Right hindlimb (tissue), 1 donor: Measurements from ENCODE around the gene CEL.
"Not testable (repeated sequence)": the region's sequence is repeated elsewhere in the genome, so short reads cannot be mapped to it uniquely, and the experiment has no call there.

Source experiments
- DNase-seq: peaks from one replicate; pipeline ENCODE4 v3.0.0-alpha.2; 2018

CEL gene

GRCh38 chr9:133065070-133065388, 3.2 kb downstream of the CEL start:
- no peak for DNase-seq

GRCh38 chr9:133066181-133066983, 4.6 kb downstream of the CEL start:
- DNase-seq: no peak

DNA sequence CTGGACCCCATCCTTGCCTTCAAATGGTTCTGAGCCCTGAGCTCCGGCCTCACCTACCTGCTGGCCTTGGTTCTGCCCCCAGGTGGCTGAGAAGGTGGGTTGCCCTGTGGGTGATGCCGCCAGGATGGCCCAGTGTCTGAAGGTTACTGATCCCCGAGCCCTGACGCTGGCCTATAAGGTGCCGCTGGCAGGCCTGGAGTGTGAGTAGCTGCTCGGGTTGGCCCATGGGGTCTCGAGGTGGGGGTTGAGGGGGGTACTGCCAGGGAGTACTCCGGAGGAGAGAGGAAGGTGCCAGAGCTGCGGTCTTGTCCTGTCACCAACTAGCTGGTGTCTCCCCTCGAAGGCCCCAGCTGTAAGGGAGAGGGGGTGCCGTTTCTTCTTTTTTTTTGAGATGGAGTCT, 5.2 kb downstream of the CEL start:
- no peak for DNase-seq

DNA sequence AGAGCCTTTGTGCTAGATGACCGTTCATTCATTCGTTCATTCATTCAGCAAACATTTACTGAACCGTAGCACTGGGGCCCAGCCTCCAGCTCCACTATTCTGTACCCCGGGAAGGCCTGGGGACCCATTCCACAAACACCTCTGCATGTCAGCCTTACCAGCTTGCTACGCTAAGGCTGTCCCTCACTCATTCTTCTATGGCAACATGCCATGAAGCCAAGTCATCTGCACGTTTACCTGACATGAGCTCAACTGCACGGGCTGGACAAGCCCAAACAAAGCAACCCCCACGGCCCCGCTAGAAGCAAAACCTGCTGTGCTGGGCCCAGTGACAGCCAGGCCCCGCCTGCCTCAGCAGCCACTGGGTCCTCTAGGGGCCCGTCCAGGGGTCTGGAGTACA, 6.0 kb downstream of the CEL start:
- DNase-seq: no peak

- DNase-seq: not testable (repeated sequence)
Observed at GRCh38 chr9:133068431-133068830, 6.7 kb downstream of the CEL start.

DNA sequence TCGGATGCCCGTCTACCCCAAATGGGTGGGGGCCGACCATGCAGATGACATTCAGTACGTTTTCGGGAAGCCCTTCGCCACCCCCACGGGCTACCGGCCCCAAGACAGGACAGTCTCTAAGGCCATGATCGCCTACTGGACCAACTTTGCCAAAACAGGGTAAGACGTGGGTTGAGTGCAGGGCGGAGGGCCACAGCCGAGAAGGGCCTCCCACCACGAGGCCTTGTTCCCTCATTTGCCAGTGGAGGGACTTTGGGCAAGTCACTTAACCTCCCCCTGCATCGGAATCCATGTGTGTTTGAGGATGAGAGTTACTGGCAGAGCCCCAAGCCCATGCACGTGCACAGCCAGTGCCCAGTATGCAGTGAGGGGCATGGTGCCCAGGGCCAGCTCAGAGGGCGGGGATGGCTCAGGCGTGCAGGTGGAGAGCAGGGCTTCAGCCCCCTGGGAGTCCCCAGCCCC, 8.8 kb downstream of the CEL start:
- not testable (repeated sequence) for DNase-seq

GRCh38 chr9:133070985-133071384, 9.2 kb downstream of the CEL start:
- DNase-seq: not testable (repeated sequence)

DNA sequence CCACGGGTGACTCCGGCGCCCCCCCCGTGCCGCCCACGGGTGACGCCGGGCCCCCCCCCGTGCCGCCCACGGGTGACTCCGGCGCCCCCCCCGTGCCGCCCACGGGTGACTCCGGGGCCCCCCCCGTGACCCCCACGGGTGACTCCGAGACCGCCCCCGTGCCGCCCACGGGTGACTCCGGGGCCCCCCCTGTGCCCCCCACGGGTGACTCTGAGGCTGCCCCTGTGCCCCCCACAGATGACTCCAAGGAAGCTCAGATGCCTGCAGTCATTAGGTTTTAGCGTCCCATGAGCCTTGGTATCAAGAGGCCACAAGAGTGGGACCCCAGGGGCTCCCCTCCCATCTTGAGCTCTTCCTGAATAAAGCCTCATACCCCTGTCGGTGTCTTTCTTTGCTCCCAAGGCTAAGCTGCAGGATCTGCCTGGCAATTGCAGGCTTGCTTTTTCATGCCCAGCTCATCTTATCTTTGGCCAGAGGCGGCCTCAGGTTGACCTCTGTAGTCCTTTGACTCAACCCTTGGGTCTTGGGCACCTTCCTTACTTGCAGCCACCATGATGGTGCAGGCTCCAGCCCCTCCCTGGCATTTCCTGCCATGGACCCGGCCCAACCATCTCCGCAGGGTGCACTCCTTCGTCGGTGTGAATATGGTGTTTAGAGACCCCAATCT, 9.8 kb downstream of the CEL start:
- no peak for DNase-seq

DNA sequence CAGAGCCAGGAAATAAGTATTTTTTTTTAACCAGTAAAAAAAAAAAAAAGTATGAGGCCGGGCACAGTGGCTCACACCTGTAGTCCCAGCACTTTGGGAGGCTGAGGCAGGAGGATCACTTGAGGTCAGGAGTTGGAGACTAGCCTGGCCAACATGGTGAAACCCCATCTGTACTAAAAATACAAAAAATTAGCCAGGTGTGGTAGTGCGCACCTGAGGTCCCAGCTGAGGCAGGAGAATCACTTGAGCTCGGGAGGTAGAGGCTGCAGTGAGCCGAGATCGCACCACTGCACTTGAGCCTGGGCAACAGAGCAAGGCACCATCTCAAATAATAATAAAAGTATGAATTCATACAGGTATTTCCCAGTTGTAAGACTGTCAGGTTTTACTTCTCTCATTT, 10.4 kb downstream of the CEL start:
- DNase-seq: not testable (repeated sequence)

DNA sequence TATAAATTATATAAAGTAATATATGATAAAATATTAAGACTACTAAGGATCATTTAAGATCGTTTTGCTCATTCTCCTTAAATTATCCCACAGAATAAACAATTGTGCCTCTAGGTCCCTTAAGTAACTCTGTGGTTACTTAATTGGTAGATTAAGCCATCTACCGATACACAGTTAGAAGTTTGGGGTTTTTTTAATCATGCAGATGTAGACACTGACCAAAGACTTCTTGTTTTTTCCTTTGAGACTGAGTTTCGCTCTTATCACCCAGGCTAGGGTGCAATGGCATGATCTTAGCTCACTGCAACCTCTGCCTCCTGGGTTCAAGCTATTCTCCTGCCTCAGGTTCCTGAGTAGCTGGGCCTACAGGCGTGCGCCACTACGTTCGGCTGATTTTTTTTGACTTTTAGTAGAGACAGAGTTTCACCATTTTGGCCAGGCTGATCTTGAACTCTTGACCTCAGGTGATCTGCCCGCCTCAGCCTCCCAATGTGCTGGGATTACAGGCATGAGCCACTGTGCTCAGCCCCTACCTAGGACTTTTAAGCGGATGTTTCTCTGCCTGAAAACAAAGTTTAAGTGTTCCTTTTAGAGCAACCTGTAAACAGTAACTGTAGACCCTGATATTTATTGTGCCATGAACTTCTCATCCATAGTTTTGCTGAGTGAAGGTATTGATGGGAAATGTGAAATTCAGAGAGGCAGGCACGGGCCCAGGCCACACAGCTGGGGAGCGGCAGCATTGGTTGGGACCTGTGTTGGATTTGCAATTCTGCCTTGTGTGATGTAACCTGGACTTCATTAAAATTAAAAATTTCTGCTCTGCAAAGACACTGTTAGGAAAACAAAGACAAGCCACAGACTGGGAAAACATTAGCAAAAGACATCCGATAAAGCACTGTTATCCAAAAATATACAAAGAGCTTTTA, 11.6 kb downstream of the CEL start:
- DNase-seq: no peak

DNA sequence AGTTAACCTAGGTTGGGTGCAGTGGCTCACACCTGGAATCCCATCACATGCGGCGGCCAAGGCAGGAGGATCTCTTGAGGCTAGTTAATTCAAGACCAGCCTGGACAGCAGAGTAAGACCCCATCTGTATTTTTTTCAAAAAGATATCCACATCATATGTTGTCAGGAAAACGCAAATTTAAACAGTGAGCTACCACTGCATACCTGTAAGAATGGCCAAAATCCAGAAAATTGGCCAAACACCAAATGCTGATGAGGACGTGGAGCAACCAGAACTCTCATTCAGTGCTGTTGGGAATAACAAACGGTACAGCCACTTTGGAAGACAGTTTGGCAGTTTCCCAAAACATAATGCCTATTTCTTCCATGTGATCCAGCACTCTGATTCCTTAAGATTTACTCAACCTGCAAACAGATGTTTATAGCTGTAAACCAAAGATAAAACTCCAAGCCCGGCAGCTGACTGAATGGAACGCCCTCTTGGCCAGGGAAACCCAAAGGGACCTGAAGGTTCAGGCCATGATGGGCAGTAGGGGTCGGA, 12.4 kb downstream of the CEL start:
- DNase-seq: no peak

DNA sequence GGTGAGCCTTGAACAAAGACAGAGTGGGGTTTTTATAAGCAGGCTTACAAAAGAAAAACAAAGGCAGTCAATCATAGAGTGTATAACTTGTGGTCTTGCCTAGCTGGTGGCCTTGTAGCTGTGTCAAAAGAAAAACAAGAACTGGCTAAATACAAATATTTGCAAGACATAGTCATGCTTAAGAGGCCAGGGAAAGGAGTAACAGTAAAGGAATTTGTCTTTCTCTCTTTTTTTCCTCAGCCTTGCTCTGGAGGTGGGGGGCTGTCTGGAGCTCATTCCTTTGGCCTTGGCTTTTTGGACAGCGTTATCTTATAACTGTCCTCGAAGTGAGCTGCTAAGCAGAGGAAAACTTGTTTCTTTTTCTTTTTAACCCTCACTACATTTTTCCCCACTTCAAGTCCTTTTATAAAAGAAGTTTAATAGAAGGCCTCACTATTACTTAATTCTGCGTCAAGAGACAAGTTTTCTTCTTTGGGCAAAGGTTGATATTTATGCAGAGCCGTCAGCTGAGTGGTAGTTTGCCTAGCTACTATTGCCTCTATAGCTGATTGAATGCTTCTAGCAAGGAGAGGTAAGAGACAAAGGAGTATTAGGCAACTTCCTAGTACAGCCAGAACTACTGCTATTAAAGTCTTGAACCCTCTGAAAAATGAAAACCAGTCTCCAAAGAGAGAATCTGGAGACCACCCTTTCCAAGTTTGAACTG, 14.3 kb downstream of the CEL start:
- DNase-seq: no peak

DNA sequence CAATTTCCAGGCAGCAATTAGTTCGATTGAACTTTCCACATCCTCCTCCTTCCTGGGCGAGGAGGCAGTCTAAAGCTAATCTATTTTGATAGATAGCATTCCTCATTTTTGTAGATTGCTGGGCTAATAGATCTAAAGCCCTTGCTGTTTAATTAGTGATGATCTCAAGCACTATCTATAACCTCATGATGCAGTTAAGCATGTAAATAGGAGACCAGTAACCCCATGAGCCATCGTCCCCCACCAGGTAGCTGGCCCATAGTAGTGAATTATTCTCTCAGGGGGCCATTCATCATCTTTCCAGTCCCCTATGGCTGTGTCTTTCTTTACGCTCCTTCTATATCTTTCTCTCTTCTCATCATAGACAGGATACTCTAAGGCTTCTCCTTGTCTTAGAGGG, 14.9 kb downstream of the CEL start:
- DNase-seq: no peak

DNA sequence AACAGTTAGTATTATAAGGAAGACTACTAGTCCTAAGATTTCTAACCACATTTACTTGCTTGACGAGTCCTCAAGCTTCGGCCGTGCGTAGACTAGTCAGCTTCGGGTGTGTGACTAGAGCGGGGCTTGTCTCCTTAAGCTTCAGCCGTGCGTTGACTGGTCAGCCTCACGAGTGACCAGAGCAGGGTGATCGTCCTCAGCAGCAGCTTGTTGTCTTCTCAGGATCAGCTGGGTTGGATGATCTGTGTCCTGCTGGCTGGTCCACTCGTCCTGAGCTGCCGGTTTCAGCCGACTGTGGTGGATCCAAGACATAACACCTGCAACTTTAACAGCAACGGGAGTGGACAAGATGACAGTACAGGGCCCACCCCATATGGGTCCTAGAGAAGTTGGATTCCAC, 16.7 kb downstream of the CEL start:
- DNase-seq: no peak

- DNase-seq: no peak
Observed at GRCh38 chr9:133080161-133080560, 18.4 kb downstream of the CEL start.

GRCh38 chr9:133080786-133081779, 19.3 kb downstream of the CEL start:
- DNase-seq: not testable (repeated sequence)

- DNase-seq: not testable (repeated sequence)
Observed at GRCh38 chr9:133081957-133082644, 20.3 kb downstream of the CEL start.

DNA sequence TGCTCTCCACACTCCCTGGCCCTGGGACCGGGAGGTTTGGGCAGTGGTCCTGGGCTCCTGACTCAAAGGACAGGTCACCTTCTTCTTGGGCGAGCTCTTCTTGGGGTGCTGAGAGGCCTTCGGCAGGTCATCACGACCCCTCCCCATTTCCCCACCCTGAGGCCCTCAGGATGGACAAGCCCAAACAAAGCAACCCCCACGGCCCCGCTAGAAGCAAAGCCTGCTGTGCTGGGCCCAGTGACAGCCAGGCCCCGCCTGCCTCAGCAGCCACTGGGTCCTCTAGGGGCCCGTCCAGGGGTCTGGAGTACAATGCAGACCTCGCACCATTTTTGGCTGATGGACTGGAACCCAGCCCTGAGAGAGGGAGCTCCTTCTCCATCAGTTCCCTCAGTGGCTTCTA, 21.9 kb downstream of the CEL start:
- not testable (repeated sequence) for DNase-seq

GRCh38 chr9:133086212-133086860, 24.6 kb downstream of the CEL start:
- DNase-seq: not testable (repeated sequence)

DNA sequence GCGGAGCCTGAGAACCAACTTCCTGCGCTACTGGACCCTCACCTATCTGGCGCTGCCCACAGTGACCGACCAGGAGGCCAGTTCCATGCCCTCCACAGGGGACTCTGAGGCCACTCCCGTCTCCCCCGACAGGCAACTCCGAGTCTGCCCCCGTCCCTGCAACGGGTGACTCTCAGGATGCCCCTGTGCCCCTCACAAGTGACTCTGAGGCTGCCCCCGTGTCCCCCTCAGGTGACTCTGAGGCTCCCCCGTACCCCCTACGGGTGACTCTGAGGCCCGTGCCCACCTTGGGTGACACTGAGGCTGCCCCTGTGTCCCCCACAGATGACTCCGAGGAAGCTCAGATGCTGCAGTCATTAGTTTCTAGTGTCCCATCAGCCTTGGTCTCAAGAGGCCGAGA, 25.1 kb downstream of the CEL start:
- DNase-seq: no peak
